Stimulated activated naive B cell treated with anti-CD40 and anti-IgM and Interleukin-4, amounts not matched to agents 10 μg/mL and 1 μg/mL and 100 μg/mL, for 72 hours (primary cell): ENCODE measurements around the gene VASP.

Experiments used
- ATAC-seq, 2 donors: fragments of 150-1000 bp; cut with Tn5 transposase; replicated peaks; 2 replicates each; pipeline ENCODE4 v1.10.0; 2021; ENCODE audit warnings: moderate library complexity in 1 of 2
- DNase-seq: peaks from one replicate; pipeline ENCODE4 v3.0.0; 2021
- H3K27ac Mint-ChIP-seq: one replicate; pipeline ENCODE4 v1.8.0; 2022; ENCODE audit warnings: mild to moderate bottlenecking, mixed read lengths
- H3K27me3 Mint-ChIP-seq, 2 donors: one replicate each; pipeline ENCODE4 v1.8.0; 2022; ENCODE audit warnings: mixed read lengths in 2 of 2
- H3K36me3 Mint-ChIP-seq, 2 donors: one replicate each; pipeline ENCODE4 v1.8.0; 2022; ENCODE audit warnings: mixed read lengths in 2 of 2, mild to moderate bottlenecking in 1 of 2
- H3K4me1 Mint-ChIP-seq, 2 donors: one replicate each; pipeline ENCODE4 v1.8.0; 2022; ENCODE audit warnings: mixed read lengths in 2 of 2, mild to moderate bottlenecking in 1 of 2
- H3K4me3 Mint-ChIP-seq, 2 donors: one replicate each; pipeline ENCODE4 v1.8.0; 2022; ENCODE audit warnings: mild to moderate bottlenecking in 2 of 2, mixed read lengths in 2 of 2, moderate library complexity in 1 of 2
- H3K9me3 Mint-ChIP-seq, 2 donors: one replicate each; pipeline ENCODE4 v1.8.0; 2022; ENCODE audit warnings: mixed read lengths in 2 of 2, mild to moderate bottlenecking in 1 of 2

Gene VASP

DNA sequence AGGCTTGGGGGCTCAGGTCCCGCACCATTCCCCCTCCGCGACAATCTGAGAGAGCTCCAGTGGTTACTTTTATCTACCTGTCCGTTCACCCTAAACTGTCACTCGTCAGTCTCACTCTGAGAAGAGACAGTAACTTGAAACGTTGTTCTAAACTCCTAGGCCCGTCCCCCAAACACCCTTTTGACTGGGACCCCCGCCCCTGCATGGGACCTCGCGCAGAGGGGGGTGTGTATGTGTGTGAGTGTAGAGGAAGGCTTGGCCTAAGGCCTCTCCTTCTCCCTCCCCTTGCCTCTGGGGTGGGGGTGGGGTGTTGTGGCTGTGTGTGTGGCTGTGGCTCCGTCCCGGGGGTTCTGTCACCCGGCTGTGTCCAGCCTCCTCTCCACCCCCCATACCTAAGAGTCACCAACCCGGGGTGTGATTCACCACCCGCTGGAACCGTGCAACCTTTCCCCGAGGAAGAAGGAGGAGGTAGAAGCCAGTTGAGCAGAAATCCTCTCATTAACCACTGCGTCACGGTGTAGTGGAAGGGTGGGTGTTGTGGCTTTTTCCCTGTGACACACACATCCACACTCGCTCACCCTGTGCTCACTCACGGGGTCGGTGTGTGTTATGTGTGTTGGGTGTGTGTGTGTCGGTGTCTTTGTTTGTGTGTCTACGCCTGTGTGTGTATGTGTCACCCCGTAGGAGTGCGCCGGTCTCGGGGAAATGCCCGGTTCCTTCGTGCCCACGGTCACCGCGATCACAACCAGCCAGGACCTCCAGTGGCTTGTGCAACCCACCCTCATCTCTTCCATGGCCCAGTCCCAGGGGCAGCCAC, 37.1 kb upstream of the VASP start:
- H3K27ac Mint-ChIP-seq, result peak overlapping the region; percentile 99
- H3K4me3 Mint-ChIP-seq, result peak overlapping the region; percentile 91 to 93
- no peaks in the 10 kb centered on the region for H3K9me3 Mint-ChIP-seq
- H3K27me3 Mint-ChIP-seq, result peaks cover 18 to 34% of the 10 kb centered on the region in 2 donors
- peak; percentile 74 for DNase-seq
- peaks cover 58 to 66% of the 10 kb centered on the region in 2 donors for H3K4me1 Mint-ChIP-seq
- ATAC-seq, result peak; percentile 34 to 41
- H3K36me3 Mint-ChIP-seq, result peaks cover 7 to 33% of the 10 kb centered on the region in 2 donors

DNA sequence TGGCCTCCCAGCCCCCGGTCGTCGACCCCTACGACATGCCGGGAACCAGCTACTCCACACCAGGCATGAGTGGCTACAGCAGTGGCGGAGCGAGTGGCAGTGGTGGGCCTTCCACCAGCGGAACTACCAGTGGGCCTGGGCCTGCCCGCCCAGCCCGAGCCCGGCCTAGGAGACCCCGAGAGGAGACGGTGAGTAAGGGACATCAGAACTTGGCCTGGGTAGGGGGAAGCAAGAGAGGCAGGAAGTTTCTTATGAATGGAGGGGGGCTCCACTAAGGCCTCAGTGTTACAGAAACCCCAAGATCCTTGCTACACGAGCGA, 36.6 kb upstream of the VASP start:
- no peak for ATAC-seq
- Mint-ChIP-seq H3K9me3 (no peaks in the 10 kb centered on the region), H3K4me1 (peaks cover 58 to 66% of the 10 kb centered on the region in 2 donors), H3K27ac (peak overlapping the region; percentile 99), H3K27me3 (peaks cover 18 to 36% of the 10 kb centered on the region in 2 donors), H3K36me3 (peaks cover 7 to 33% of the 10 kb centered on the region in 2 donors), H3K4me3 (peak overlapping the region; percentile 91 to 93)
- DNase-seq, result no peak

- DNase-seq (no peak), ATAC-seq (no peak)
- no peaks in the 10 kb centered on the region for H3K9me3 Mint-ChIP-seq
- peaks cover 18 to 37% of the 10 kb centered on the region in 2 donors for H3K27me3 Mint-ChIP-seq
- peak overlapping the region; percentile 72 for H3K27ac Mint-ChIP-seq
- H3K4me1 Mint-ChIP-seq, result peaks cover 58 to 66% of the 10 kb centered on the region in 2 donors
- peak overlapping the region in 1 of 2 donors; percentile 36 for H3K4me3 Mint-ChIP-seq
- H3K36me3 Mint-ChIP-seq, result peaks cover 7 to 33% of the 10 kb centered on the region in 2 donors
These were observed 36.0 kb upstream of the VASP start for GRCh38 chr19:45471111-45471930.

DNA sequence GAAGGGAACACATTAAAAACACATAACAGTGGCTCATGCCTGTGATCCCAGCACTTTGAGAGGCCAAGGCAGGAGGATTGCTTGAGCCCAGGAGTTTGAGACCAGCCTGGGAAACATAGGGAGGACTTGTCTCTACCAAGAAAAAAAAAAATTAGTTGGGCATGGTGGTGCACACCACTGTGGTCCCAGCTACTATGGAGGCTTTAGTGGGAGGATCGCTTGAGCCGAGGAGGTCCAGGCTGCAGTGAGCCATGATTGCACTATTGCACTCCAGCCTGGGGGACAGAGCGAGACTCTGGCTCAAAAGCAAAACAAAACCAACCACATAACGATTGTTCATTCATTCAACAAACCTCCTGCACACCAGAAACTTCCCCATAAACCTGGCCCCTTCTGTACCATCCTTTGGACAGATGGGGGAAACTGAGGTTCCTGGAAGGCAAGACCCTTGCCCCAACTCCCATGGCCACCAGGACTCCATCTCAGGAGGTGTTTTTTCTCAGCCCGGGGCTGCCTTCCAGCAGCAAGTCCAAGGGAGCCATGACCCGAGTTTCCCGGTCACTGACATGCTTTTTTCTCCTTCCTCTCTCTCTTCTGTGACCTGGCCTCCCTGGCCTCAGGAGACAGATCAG, 35.2 kb upstream of the VASP start:
- DNase-seq (no peak), ATAC-seq (no peak)
- Mint-ChIP-seq H3K4me3 (peak overlapping the region; percentile 62 to 63), H3K36me3 (peaks cover 7 to 33% of the 10 kb centered on the region in 2 donors), H3K27ac (peak overlapping the region; percentile 72), H3K4me1 (peaks cover 59 to 66% of the 10 kb centered on the region in 2 donors), H3K27me3 (peaks cover 18 to 39% of the 10 kb centered on the region in 2 donors), H3K9me3 (no peaks in the 10 kb centered on the region)

DNA sequence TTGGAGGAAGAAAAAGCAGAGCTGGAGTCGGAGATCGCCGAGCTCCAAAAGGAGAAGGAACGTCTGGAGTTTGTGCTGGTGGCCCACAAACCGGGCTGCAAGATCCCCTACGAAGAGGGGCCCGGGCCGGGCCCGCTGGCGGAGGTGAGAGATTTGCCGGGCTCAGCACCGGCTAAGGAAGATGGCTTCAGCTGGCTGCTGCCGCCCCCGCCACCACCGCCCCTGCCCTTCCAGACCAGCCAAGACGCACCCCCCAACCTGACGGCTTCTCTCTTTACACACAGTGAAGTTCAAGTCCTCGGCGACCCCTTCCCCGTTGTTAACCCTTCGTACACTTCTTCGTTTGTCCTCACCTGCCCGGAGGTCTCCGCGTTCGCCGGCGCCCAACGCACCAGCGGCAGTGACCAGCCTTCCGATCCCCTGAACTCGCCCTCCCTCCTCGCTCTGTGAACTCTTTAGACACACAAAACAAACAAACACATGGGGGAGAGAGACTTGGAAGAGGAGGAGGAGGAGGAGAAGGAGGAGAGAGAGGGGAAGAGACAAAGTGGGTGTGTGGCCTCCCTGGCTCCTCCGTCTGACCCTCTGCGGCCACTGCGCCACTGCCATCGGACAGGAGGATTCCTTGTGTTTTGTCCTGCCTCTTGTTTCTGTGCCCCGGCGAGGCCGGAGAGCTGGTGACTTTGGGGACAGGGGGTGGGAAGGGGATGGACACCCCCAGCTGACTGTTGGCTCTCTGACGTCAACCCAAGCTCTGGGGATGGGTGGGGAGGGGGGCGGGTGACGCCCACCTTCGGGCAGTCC, 34.5 kb upstream of the VASP start:
- Mint-ChIP-seq H3K4me1 (peaks cover 56 to 66% of the 10 kb centered on the region in 2 donors), H3K27ac (peak overlapping the region; percentile 82), H3K27me3 (peaks cover 18 to 39% of the 10 kb centered on the region in 2 donors)

GRCh38 chr19:45473367-45473681, 34.0 kb upstream of the VASP start:
- Mint-ChIP-seq H3K4me1 (peaks cover 56 to 66% of the 10 kb centered on the region in 2 donors), H3K36me3 (peaks cover 7 to 33% of the 10 kb centered on the region in 2 donors), H3K4me3 (peak overlapping the region in 1 of 2 donors; percentile 14), H3K27me3 (peaks cover 18 to 39% of the 10 kb centered on the region in 2 donors), H3K27ac (no peak overlapping the region), H3K9me3 (no peaks in the 10 kb centered on the region)
- no peak for DNase-seq
- no peak for ATAC-seq

More for the DNA sequence above, 34.5 kb upstream of the VASP start:
- Mint-ChIP-seq H3K36me3 (peaks cover 7 to 33% of the 10 kb centered on the region in 2 donors), H3K9me3 (no peaks in the 10 kb centered on the region), H3K4me3 (peak overlapping the region; percentile 62 to 63)
- DNase-seq, result no peak
- no peak for ATAC-seq

- peaks cover 18 to 39% of the 10 kb centered on the region in 2 donors for H3K27me3 Mint-ChIP-seq
These were observed 33.3 kb upstream of the VASP start for GRCh38 chr19:45473682-45474605.

DNA sequence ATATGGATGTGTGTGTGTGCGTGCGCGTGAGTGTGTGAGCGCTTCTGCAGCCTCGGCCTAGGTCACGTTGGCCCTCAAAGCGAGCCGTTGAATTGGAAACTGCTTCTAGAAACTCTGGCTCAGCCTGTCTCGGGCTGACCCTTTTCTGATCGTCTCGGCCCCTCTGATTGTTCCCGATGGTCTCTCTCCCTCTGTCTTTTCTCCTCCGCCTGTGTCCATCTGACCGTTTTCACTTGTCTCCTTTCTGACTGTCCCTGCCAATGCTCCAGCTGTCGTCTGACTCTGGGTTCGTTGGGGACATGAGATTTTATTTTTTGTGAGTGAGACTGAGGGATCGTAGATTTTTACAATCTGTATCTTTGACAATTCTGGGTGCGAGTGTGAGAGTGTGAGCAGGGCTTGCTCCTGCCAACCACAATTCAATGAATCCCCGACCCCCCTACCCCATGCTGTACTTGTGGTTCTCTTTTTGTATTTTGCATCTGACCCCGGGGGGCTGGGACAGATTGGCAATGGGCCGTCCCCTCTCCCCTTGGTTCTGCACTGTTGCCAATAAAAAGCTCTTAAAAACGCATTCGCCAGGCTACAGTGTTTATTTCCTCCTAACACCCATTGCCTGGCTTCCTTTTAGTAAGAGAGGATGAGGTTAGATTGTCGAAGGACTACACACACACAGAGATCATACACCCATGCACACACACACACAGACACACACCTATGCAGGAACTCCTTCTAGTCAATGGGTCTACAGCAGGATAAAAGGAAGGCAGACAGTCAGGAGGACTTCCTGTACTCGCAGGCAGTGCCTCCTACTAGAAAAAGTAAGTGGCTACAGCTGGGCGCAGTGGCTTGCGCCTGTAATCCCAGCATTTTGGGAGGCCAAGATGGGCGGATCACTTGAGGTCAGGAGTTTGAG, 32.4 kb upstream of the VASP start:
- DNase-seq (no peak), ATAC-seq (no peak)
- peaks cover 18 to 39% of the 10 kb centered on the region in 2 donors for H3K27me3 Mint-ChIP-seq
- no peak overlapping the region for H3K27ac Mint-ChIP-seq
- peaks cover 7 to 35% of the 10 kb centered on the region in 2 donors for H3K36me3 Mint-ChIP-seq
- peaks cover 55 to 63% of the 10 kb centered on the region in 2 donors for H3K4me1 Mint-ChIP-seq
- no peaks in the 10 kb centered on the region for H3K9me3 Mint-ChIP-seq
- H3K4me3 Mint-ChIP-seq, result no peak overlapping the region

More at GRCh38 chr19:45473682-45474605, 33.3 kb upstream of the VASP start:
- Mint-ChIP-seq H3K9me3 (no peaks in the 10 kb centered on the region), H3K4me3 (peak overlapping the region in 1 of 2 donors; percentile 14), H3K27ac (no peak overlapping the region), H3K36me3 (peaks cover 7 to 36% of the 10 kb centered on the region in 2 donors), H3K4me1 (peaks cover 55 to 67% of the 10 kb centered on the region in 2 donors)
- ATAC-seq, result no peak
- no peak for DNase-seq

- H3K9me3 Mint-ChIP-seq, result no peaks in the 10 kb centered on the region
- no peak overlapping the region for H3K4me3 Mint-ChIP-seq
- peaks cover 46 to 54% of the 10 kb centered on the region in 2 donors for H3K4me1 Mint-ChIP-seq
- no peak overlapping the region for H3K27ac Mint-ChIP-seq
- ATAC-seq (no peak), DNase-seq (no peak)
- H3K36me3 Mint-ChIP-seq, result peaks cover 7 to 30% of the 10 kb centered on the region in 2 donors
- H3K27me3 Mint-ChIP-seq, result peaks cover 18 to 39% of the 10 kb centered on the region in 2 donors
These were observed 31.6 kb upstream of the VASP start for GRCh38 chr19:45475537-45476291.

- Mint-ChIP-seq H3K4me3 (no peak overlapping the region), H3K9me3 (no peaks in the 10 kb centered on the region), H3K36me3 (peaks cover 7 to 26% of the 10 kb centered on the region in 2 donors), H3K4me1 (peaks cover 40 to 49% of the 10 kb centered on the region in 2 donors), H3K27ac (no peak overlapping the region), H3K27me3 (peaks cover 18 to 38% of the 10 kb centered on the region in 2 donors)
- ATAC-seq (no peak), DNase-seq (no peak)
These were observed 31.0 kb upstream of the VASP start for GRCh38 chr19:45476304-45476703.

GRCh38 chr19:45477186-45477585, 30.1 kb upstream of the VASP start:
- H3K27ac Mint-ChIP-seq, result peak overlapping the region; percentile 90
- no peak for DNase-seq
- H3K36me3 Mint-ChIP-seq, result peaks cover 7 to 20% of the 10 kb centered on the region in 2 donors

More at GRCh38 chr19:45477186-45477585, 30.1 kb upstream of the VASP start:
- H3K27me3 Mint-ChIP-seq, result peaks cover 18 to 30% of the 10 kb centered on the region in 2 donors
- H3K9me3 Mint-ChIP-seq, result no peaks in the 10 kb centered on the region
- ATAC-seq, result no peak
- peak overlapping the region in 1 of 2 donors; percentile 14 for H3K4me3 Mint-ChIP-seq
- peaks cover 33 to 40% of the 10 kb centered on the region in 2 donors for H3K4me1 Mint-ChIP-seq
